ENCODE data around the gene BNIP2.

BNIP2 gene

DNA sequence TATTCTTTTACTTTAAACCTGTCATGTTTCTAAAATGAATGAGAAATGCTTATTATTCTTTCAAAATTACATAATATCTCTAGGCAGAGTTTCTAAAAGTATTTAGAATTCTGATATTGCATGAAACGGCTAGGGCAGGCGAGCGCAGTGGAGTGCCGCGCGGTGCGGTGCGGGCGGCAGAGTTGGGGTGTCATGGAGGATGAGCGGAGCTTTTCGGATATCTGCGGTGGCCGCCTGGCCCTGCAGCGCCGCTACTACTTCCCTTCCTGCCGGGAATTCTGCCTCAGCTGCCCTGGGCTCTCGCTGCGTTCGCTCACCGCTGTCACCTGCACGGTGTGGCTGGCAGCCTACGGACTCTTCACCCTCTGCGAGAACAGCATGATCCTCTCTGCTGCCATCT is 12.6 kb downstream of the BNIP2 start:
- H3K9me2 ChIP-seq (replicated peaks; ENCODE audit: low read depth, low read length) = no peaks in the 10 kb centered on the region
- no peak overlapping the region for H3K9ac ChIP-seq (ENCODE audit: low read depth, low read length, poor library complexity, severe bottlenecking)
- peaks cover 93% of the 10 kb centered on the region for H3K36me3 ChIP-seq (ENCODE audit: insufficient read depth, low read length)
- H3K9me3 ChIP-seq (ENCODE audit: insufficient read depth, low read depth, low read length) = no peaks in the 10 kb centered on the region
- TF ChIP-seq EZH2phosphoT487 (IDR thresholded peaks at IDR 0.05; ENCODE audit: borderline replicate concordance) = no peak
- TF ChIP-seq, protein P1, sequence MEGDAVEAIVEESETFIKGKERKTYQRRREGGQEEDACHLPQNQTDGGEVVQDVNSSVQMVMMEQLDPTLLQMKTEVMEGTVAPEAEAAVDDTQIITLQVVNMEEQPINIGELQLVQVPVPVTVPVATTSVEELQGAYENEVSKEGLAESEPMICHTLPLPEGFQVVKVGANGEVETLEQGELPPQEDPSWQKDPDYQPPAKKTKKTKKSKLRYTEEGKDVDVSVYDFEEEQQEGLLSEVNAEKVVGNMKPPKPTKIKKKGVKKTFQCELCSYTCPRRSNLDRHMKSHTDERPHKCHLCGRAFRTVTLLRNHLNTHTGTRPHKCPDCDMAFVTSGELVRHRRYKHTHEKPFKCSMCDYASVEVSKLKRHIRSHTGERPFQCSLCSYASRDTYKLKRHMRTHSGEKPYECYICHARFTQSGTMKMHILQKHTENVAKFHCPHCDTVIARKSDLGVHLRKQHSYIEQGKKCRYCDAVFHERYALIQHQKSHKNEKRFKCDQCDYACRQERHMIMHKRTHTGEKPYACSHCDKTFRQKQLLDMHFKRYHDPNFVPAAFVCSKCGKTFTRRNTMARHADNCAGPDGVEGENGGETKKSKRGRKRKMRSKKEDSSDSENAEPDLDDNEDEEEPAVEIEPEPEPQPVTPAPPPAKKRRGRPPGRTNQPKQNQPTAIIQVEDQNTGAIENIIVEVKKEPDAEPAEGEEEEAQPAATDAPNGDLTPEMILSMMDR (conservative IDR thresholded peaks at IDR 0.05; ENCODE audit: low read length) = no peak
- no peak overlapping the region for H2AFZ ChIP-seq (ENCODE audit: low read length)
- no peaks in the 10 kb centered on the region for H3F3A ChIP-seq (ENCODE audit: low read depth)
- no peaks in the 10 kb centered on the region for H3K27me3 ChIP-seq (ENCODE audit: insufficient read depth, low read length, poor library complexity, severe bottlenecking)
- H3K4me2 ChIP-seq (ENCODE audit: low read depth, low read length, poor library complexity, severe bottlenecking) = no peak overlapping the region
- H3K4me3 ChIP-seq (ENCODE audit: low read length, poor library complexity, severe bottlenecking) = no peak overlapping the region
- H3K79me2 ChIP-seq (ENCODE audit: insufficient read depth, low read length) = peaks cover 24% of the 10 kb centered on the region
- H4K20me1 ChIP-seq (ENCODE audit: insufficient read depth, low read length, poor library complexity, severe bottlenecking) = peaks cover 5% of the 10 kb centered on the region
- peaks cover 6% of the 10 kb centered on the region for H3K4me1 ChIP-seq (ENCODE audit: insufficient read depth, low read length, poor library complexity, severe bottlenecking)

DNA sequence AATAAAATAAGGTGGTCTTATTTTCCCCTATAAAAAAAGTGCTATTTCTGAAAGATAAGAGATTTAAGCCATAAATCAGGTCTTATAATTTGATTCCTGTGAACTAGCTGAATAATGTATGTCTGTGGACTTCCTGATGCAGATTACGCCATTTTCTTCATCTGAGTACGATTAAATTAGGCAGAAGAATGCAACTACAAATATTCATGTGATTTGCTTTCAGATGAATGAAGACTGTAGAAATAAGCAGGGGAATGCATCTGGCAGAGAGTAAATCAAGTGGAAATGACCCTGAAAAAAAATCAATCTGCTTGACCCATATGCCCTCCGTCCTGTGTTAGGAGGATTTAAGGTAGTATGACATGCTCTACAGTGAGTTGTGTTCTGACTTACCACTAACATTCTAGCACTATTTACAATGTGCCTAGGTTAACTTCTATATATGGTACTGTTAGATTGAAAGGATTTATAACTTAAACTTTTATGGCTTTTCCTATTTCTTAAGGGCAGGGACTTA is 14.7 kb downstream of the BNIP2 start:
- peaks cover 3% of the 10 kb centered on the region for H3K79me2 ChIP-seq (ENCODE audit: insufficient read depth, low read length)
- no peaks in the 10 kb centered on the region for H4K20me1 ChIP-seq (ENCODE audit: insufficient read depth, low read length, poor library complexity, severe bottlenecking)
- TF ChIP-seq, protein P1 (conservative IDR thresholded peaks at IDR 0.05; ENCODE audit: low read length) = no peak
- no peak for TF ChIP-seq EZH2phosphoT487 (IDR thresholded peaks at IDR 0.05; ENCODE audit: borderline replicate concordance)
- H2AFZ ChIP-seq (ENCODE audit: low read length) = no peak overlapping the region
- no peak overlapping the region for H3K4me2 ChIP-seq (ENCODE audit: low read depth, low read length, poor library complexity, severe bottlenecking)
- H3F3A ChIP-seq (ENCODE audit: low read depth) = no peaks in the 10 kb centered on the region
- peaks cover 3% of the 10 kb centered on the region for H3K4me1 ChIP-seq (ENCODE audit: insufficient read depth, low read length, poor library complexity, severe bottlenecking)
- no peaks in the 10 kb centered on the region for H3K9me2 ChIP-seq (replicated peaks; ENCODE audit: low read depth, low read length)
- H3K4me3 ChIP-seq (ENCODE audit: low read length, poor library complexity, severe bottlenecking) = no peak overlapping the region
- no peak overlapping the region for H3K9ac ChIP-seq (ENCODE audit: low read depth, low read length, poor library complexity, severe bottlenecking)
- no peaks in the 10 kb centered on the region for H3K9me3 ChIP-seq (ENCODE audit: insufficient read depth, low read depth, low read length)
- H3K36me3 ChIP-seq (ENCODE audit: insufficient read depth, low read length) = peaks cover 92% of the 10 kb centered on the region
- H3K27me3 ChIP-seq (ENCODE audit: insufficient read depth, low read length, poor library complexity, severe bottlenecking) = no peaks in the 10 kb centered on the region

DNA sequence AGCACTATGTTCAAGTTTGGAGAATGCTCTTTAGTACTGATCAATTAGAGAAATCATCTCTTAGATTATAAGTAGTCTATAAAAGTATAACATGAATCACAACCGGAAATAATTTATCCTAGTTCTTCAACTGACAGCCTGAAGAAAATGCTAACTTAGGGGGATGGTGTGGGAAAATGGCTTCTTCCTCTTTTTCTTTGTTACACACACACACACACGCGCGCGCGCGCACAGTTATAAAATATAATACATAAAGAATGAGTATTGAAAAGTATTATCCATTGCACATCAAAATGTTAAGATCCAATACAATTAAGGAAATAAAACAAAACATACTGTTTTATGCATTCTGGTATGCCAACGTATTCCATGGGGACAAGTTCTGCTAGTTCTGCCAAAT is 20.6 kb downstream of the BNIP2 start:
- Histone ChIP-seq H3K4me1 (ENCODE audit: insufficient read depth, low read length, poor library complexity, severe bottlenecking) (no peaks in the 10 kb centered on the region), H4K20me1 (ENCODE audit: insufficient read depth, low read length, poor library complexity, severe bottlenecking) (no peaks in the 10 kb centered on the region), H3K36me3 (ENCODE audit: insufficient read depth, low read length) (peaks cover 81% of the 10 kb centered on the region)

More for the DNA sequence above, 20.6 kb downstream of the BNIP2 start:
- TF ChIP-seq, protein P1 (conservative IDR thresholded peaks at IDR 0.05; ENCODE audit: low read length) = no peak
- no peak for TF ChIP-seq EZH2phosphoT487 (IDR thresholded peaks at IDR 0.05; ENCODE audit: borderline replicate concordance)
- no peaks in the 10 kb centered on the region for H3K79me2 ChIP-seq (ENCODE audit: insufficient read depth, low read length)
- no peak overlapping the region for H3K4me2 ChIP-seq (ENCODE audit: low read depth, low read length, poor library complexity, severe bottlenecking)
- no peaks in the 10 kb centered on the region for H3K27me3 ChIP-seq (ENCODE audit: insufficient read depth, low read length, poor library complexity, severe bottlenecking)
- no peaks in the 10 kb centered on the region for H3K9me3 ChIP-seq (ENCODE audit: insufficient read depth, low read depth, low read length)
- H3K9me2 ChIP-seq (replicated peaks; ENCODE audit: low read depth, low read length) = no peaks in the 10 kb centered on the region
- H3F3A ChIP-seq (ENCODE audit: low read depth) = no peaks in the 10 kb centered on the region
- H3K4me3 ChIP-seq (ENCODE audit: low read length, poor library complexity, severe bottlenecking) = no peak overlapping the region
- H2AFZ ChIP-seq (ENCODE audit: low read length) = no peak overlapping the region
- H3K9ac ChIP-seq (ENCODE audit: low read depth, low read length, poor library complexity, severe bottlenecking) = no peak overlapping the region
